Suprapubic skin (tissue), 3 donors: ENCODE measurements around the gene ISM1.

Experiments used
- CTCF ChIP-seq, 2 donors: fragments of 200-600 bp in 1 of 2; fragments of 450-650 bp in 1 of 2; sonication (generic) in 1 of 2; IDR thresholded peaks; one replicate each; pipeline ENCODE4 v1.5.1; 2016 to 2019; ENCODE audit warnings: antibody characterized with exemption in 2 of 2, mild to moderate bottlenecking in 1 of 2, moderate library complexity in 1 of 2
- POLR2A ChIP-seq, 2 donors: fragments of 450-650 bp; IDR thresholded peaks; one replicate each; pipeline ENCODE4 v1.6.1; 2017; ENCODE audit warnings: antibody characterized with exemption in 2 of 2, mild to moderate bottlenecking in 2 of 2, moderate library complexity in 2 of 2

- TF ChIP-seq CTCF (IDR thresholded peaks at IDR 0.05) (no peak), POLR2A (IDR thresholded peaks at IDR 0.05) (peak in 1 of 2 donors; percentile 69)
Measured at GRCh38 chr20:13220194-13220903, 725 bp upstream of the ISM1 start.
